HCT116 (cell line): Measurements from ENCODE around the gene TATDN2.

ENCODE experiments used
- ATF3 ChIP-seq: IDR thresholded peaks from 2 replicates; pipeline ENCODE4 v1.6.1; 2012
- CTCF ChIP-seq, 3 experiments: fragments of 200-600 bp in 1 of 3; sonication (generic) in 1 of 3; IDR thresholded peaks in 2 of 3; conservative IDR thresholded peaks in 1 of 3; 2 replicates each; pipeline ENCODE4 v1.5.1; 2012 to 2017; ENCODE audit warnings: low read depth in 2 of 3, low read length in 2 of 3, antibody characterized with exemption in 1 of 3, borderline replicate concordance in 1 of 3, control low read depth in 1 of 3, mild to moderate bottlenecking in 1 of 3, mixed read lengths in 1 of 3, mixed run types in 1 of 3, moderate library complexity in 1 of 3; ENCODE audit not compliant: insufficient read depth in 1 of 3
- EGR1 ChIP-seq: IDR thresholded peaks from 2 replicates; pipeline ENCODE4 v1.6.1; 2012; ENCODE audit warnings: low read depth
- EZH2 ChIP-seq: fragments of 200-600 bp; sonication (generic); IDR thresholded peaks from 2 replicates; pipeline ENCODE4 v1.6.1; 2017; ENCODE audit warnings: antibody characterized with exemption, mixed run types
- EZH2phosphoT487 ChIP-seq: fragments of 200-600 bp; IDR thresholded peaks from 2 replicates; pipeline ENCODE4 v1.6.1; 2018; ENCODE audit warnings: antibody characterized with exemption, borderline replicate concordance
- JUND ChIP-seq: IDR thresholded peaks from 2 replicates; pipeline ENCODE4 v1.6.1; 2012
- MAX ChIP-seq: IDR thresholded peaks from 2 replicates; pipeline ENCODE4 v1.6.1; 2012
- POLR2A ChIP-seq: IDR thresholded peaks from 2 replicates; pipeline ENCODE4 v1.7.0; 2011; ENCODE audit warnings: borderline replicate concordance; ENCODE audit not compliant: insufficient read depth, insufficient read length; ENCODE audit errors: extremely low read depth
- POLR2AphosphoS5 ChIP-seq: IDR thresholded peaks from 2 replicates; pipeline ENCODE4 v1.6.1; 2011; ENCODE audit warnings: mild to moderate bottlenecking, low read depth, low read length, moderate library complexity
- REST ChIP-seq: IDR thresholded peaks from 2 replicates; pipeline ENCODE4 v1.6.1; 2012; ENCODE audit warnings: low read depth
- TCF7L2 ChIP-seq: IDR thresholded peaks from 2 replicates; pipeline ENCODE4 v1.7.0; 2011; ENCODE audit warnings: borderline replicate concordance, inconsistent platforms; ENCODE audit not compliant: insufficient read depth, insufficient read length; ENCODE audit errors: extremely low read depth

GRCh38 chr3:10272977-10273376 lies 24.7 kb downstream of the TATDN2 start:
- TF ChIP-seq CTCF (IDR thresholded peaks at IDR 0.05 in 2 of 3, conservative IDR thresholded peaks at IDR 0.05 in 1 of 3; ENCODE audit: borderline replicate concordance in 1 of 3, insufficient read depth in 1 of 3, low read depth in 2 of 3, low read length in 2 of 3) (no peak), EZH2phosphoT487 (no peak), REST (no peak), JUND (no peak), POLR2A (no peak), TCF7L2 (no peak), POLR2AphosphoS5 (no peak), MAX (no peak), EGR1 (no peak), ATF3 (no peak), EZH2 (no peak)
